IgD-negative memory B cell (primary cell): ENCODE measurements around the gene CCDC85A. TPM values are rescaled to one million over a fixed set of nuclear protein-coding genes. Genes with fewer than 3 reads are reported as not detected.

Experiments
- H3K27ac Mint-ChIP-seq, 3 donors: one replicate each; pipeline ENCODE4 v1.8.0; 2020 to 2022; ENCODE audit warnings: mild to moderate bottlenecking in 3 of 3, mixed read lengths in 3 of 3, moderate library complexity in 1 of 3
- H3K27me3 Mint-ChIP-seq: one replicate; pipeline ENCODE4 v1.8.0; 2021; ENCODE audit warnings: mixed read lengths
- H3K36me3 Mint-ChIP-seq: one replicate; pipeline ENCODE4 v1.8.0; 2020; ENCODE audit warnings: mild to moderate bottlenecking, mixed read lengths
- H3K4me1 Mint-ChIP-seq, 3 donors: one replicate each; pipeline ENCODE4 v1.8.0; 2020 to 2022; ENCODE audit warnings: mixed read lengths in 3 of 3, mild to moderate bottlenecking in 1 of 3
- H3K4me3 Mint-ChIP-seq, 4 donors: one replicate each; pipeline ENCODE4 v1.8.0; 2020 to 2022; ENCODE audit warnings: mild to moderate bottlenecking in 4 of 4, mixed read lengths in 4 of 4, moderate library complexity in 3 of 4
- H3K9me3 Mint-ChIP-seq, 3 donors: one replicate each; pipeline ENCODE4 v1.8.0; 2020 to 2021; ENCODE audit warnings: mixed read lengths in 3 of 3, mild to moderate bottlenecking in 1 of 3
- polyA plus RNA-seq: library from polyadenylated mRNA; unstranded; fragments of 300-500 nt; fragmentation: Illumina TruSeq; gene quantifications from one replicate; pipeline ENCODE4 v1.2.3, GENCODE V29; 2021

CCDC85A gene
- polyA plus RNA-seq, 1 donor from 2014 or later, result 0.15 TPM

GRCh38 chr2:56208380-56208779 is 24.6 kb downstream of the CCDC85A start:
- Mint-ChIP-seq H3K4me1 (no peaks in the 10 kb centered on the region), H3K27ac (no peak overlapping the region), H3K9me3 (peaks cover 0 to 4% (median 3%) of the 10 kb centered on the region in 3 donors), H3K4me3 (no peak overlapping the region), H3K36me3 (no peaks in the 10 kb centered on the region), H3K27me3 (no peaks in the 10 kb centered on the region)

DNA sequence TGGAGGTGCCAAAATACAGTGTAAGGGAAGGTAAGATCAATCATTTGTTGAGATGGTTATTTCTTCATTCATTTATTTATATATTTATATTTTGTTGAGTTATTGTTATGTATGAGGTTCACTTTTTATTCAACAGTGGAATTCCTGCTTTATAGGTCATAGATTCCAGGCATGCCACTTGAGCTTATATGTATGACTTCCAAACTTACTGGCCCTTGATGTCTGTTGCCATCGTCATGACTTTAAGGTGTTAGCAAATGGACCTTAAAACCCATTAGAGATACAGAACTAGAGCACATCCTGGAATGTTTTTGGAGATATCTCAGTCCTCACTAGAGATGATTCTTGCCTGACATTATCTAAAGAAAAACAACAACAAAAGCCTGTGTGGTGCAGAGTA is 25.9 kb downstream of the CCDC85A start:
- no peaks in the 10 kb centered on the region for H3K36me3 Mint-ChIP-seq
- H3K27ac Mint-ChIP-seq, result no peak overlapping the region
- H3K27me3 Mint-ChIP-seq, result no peaks in the 10 kb centered on the region
- H3K9me3 Mint-ChIP-seq, result peaks cover 0 to 4% (median 3%) of the 10 kb centered on the region in 3 donors
- H3K4me3 Mint-ChIP-seq, result no peak overlapping the region
- no peaks in the 10 kb centered on the region for H3K4me1 Mint-ChIP-seq

GRCh38 chr2:56210291-56210690 is 26.5 kb downstream of the CCDC85A start:
- Mint-ChIP-seq H3K9me3 (peaks cover 0 to 4% (median 3%) of the 10 kb centered on the region in 3 donors), H3K27me3 (no peaks in the 10 kb centered on the region), H3K36me3 (no peaks in the 10 kb centered on the region), H3K4me1 (no peaks in the 10 kb centered on the region), H3K4me3 (no peak overlapping the region), H3K27ac (no peak overlapping the region)

DNA sequence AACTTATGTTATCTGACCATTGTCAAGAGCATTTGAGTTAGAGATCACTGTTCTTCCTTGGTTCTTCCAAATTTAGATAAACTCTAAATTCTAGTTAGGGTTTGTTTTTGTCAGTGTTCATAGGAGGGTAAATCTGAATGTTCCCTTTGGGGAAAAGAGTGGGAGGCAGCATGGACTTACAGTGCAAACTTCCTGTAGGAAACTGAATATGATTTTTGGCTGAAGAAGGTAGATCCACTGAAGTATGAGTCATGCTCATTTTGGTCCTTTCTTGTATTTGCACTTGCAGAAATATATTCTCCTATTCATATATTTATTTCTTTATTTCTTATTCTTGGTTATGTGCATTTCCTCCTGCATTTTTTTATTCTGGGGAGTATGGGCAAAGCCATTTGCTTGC is 27.3 kb downstream of the CCDC85A start:
- H3K27ac Mint-ChIP-seq, result no peak overlapping the region
- H3K36me3 Mint-ChIP-seq, result no peaks in the 10 kb centered on the region
- H3K4me3 Mint-ChIP-seq, result no peak overlapping the region
- H3K9me3 Mint-ChIP-seq, result peaks cover 0 to 1% (median 0%) of the 10 kb centered on the region in 3 donors
- H3K4me1 Mint-ChIP-seq, result no peaks in the 10 kb centered on the region
- H3K27me3 Mint-ChIP-seq, result no peaks in the 10 kb centered on the region

GRCh38 chr2:56215911-56216310 is 32.1 kb downstream of the CCDC85A start:
- Mint-ChIP-seq H3K4me1 (no peaks in the 10 kb centered on the region), H3K36me3 (no peaks in the 10 kb centered on the region), H3K27me3 (peaks cover 3% of the 10 kb centered on the region), H3K27ac (no peak overlapping the region), H3K9me3 (no peaks in the 10 kb centered on the region), H3K4me3 (no peak overlapping the region)

DNA sequence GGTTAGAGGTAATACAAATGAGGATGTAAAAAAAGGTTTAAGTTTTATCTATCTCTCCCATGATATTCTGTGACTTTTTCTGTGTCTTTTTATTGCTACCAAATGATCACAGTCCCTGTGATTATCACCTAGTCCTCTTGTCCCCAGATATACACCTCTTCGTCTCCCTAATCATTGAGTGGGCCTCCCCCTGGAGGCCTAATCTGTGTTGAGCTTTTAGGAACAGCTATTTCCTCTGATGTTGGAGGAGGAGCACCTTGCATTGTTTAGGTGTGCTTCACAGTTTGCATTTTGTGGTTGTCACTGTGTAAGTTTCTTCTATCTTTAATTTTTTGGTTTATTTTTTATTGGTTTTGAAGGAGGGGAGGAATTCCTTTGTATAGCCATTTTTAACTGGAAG is 33.3 kb downstream of the CCDC85A start:
- Mint-ChIP-seq H3K4me1 (no peaks in the 10 kb centered on the region), H3K4me3 (no peak overlapping the region), H3K9me3 (no peaks in the 10 kb centered on the region), H3K27ac (no peak overlapping the region), H3K36me3 (no peaks in the 10 kb centered on the region), H3K27me3 (peaks cover 3% of the 10 kb centered on the region)

DNA sequence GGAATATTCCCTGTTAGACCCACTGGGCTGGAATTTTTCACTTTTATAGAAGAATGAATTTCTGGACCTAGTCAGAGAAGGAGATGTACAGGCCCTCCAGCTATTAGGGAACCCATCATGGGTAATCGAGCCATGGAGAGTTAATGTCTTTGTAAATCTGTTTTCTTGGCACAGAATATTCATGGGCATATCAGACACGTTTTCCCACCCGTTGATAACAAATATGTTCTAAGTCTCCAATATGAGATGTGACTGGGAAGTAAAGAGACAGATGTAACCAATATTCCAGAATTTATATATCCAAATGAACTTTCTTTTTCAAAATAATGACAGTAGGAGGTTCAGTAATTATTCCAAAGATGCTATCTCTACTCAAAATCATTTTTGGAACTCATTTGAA is 38.7 kb downstream of the CCDC85A start:
- no peaks in the 10 kb centered on the region for H3K9me3 Mint-ChIP-seq
- H3K27ac Mint-ChIP-seq, result no peak overlapping the region
- H3K27me3 Mint-ChIP-seq, result peaks cover 3% of the 10 kb centered on the region
- H3K36me3 Mint-ChIP-seq, result no peaks in the 10 kb centered on the region
- no peaks in the 10 kb centered on the region for H3K4me1 Mint-ChIP-seq
- no peak overlapping the region for H3K4me3 Mint-ChIP-seq

DNA sequence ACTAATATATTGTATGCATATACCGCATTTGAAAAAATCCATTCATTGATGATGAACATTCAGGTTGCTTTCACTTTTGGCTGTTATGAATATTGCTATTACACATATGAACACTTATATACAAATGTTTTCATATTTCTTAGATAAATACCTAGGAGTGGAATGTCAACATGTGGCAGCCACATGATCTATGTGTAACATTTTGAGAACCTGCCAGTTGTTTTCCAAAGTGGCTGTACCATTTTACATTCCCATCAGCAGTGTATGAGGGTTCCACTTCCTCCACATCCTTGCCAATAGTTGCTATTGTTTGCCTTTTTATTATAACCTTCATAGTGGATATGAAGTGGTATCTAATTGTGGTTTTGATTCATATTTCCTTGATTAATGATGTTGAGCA is 40.5 kb downstream of the CCDC85A start:
- Mint-ChIP-seq H3K4me3 (no peak overlapping the region), H3K27me3 (peaks cover 3% of the 10 kb centered on the region), H3K4me1 (no peaks in the 10 kb centered on the region), H3K27ac (no peak overlapping the region), H3K9me3 (no peaks in the 10 kb centered on the region), H3K36me3 (no peaks in the 10 kb centered on the region)

DNA sequence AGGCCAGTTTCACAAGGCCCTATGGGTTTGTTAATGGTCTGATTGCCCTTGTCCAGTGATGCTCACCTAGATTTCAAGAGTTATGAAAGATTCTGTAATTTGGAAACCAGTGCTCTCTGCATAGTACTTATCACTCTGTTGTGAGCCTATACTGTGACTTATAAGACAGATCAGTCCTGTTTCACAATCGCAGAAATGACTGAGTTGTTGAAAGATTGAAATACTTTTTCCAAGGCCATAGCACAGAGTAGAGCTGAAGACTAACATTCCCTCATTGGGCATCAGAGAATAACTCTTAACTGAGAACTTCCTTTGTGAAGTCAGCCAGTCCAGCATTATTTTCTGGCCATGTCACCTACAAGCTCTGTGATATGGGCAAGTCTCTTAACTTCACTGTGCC is 44.0 kb downstream of the CCDC85A start:
- peaks cover 0 to 2% (median 0%) of the 10 kb centered on the region in 3 donors for H3K9me3 Mint-ChIP-seq
- no peak overlapping the region for H3K4me3 Mint-ChIP-seq
- H3K27me3 Mint-ChIP-seq, result no peaks in the 10 kb centered on the region
- no peaks in the 10 kb centered on the region for H3K36me3 Mint-ChIP-seq
- no peak overlapping the region for H3K27ac Mint-ChIP-seq
- H3K4me1 Mint-ChIP-seq, result no peaks in the 10 kb centered on the region

DNA sequence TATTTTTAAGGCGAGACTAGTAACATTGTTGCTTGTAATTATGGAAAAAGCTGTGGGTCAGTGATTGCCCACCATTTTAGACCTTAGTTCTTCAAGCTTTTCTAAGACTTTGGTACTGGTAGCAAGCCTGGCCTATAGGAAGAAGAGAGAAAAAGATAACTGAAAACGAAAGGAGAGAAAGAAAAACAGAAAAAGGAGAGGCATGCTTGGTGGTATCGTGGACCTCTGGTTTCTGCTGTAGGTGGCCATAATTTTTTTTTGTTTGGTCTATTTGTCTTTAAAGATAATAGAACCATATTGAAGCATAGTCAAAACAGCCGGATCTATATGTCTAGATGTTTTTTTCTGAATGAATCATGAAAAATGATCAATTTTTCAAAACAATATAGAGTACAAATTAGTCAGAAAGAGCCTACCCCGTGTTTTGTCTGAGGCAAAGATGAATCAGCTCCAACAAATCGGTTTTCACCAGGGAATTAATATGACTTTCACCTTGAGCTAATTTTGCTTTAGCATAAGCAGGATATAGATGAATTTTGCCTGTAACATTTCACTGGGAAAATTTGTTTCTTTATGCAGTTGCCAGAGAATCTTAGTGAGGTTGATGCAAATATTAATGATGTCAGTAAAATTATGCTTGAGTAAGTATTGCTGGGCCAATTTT is 45.7 kb downstream of the CCDC85A start:
- Mint-ChIP-seq H3K4me1 (no peaks in the 10 kb centered on the region), H3K36me3 (no peaks in the 10 kb centered on the region), H3K9me3 (peaks cover 0 to 2% (median 0%) of the 10 kb centered on the region in 3 donors)

DNA sequence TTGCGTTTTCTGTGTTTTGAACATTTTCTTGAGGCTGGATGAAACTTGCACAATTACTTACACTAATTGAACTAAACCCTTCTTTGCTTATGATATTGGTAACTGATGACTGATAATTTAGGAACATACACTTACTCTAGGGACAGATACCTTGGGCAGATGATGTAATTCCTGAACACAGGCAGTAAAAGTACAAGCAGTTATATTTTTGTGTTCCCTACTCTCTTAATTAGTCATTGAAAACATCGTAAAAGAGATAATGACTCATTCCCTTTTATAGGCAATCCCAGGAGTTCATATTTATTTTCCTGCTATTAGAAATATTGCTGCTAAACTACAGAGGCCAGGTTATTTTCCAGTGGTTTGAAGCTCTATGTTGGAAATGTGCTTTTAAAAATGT is 46.4 kb downstream of the CCDC85A start:
- Mint-ChIP-seq H3K27me3 (no peaks in the 10 kb centered on the region), H3K27ac (no peak overlapping the region), H3K9me3 (peaks cover 0 to 2% (median 0%) of the 10 kb centered on the region in 3 donors), H3K4me1 (no peaks in the 10 kb centered on the region), H3K4me3 (no peak overlapping the region), H3K36me3 (no peaks in the 10 kb centered on the region)

More for the DNA sequence above, 45.7 kb downstream of the CCDC85A start:
- Mint-ChIP-seq H3K27ac (no peak overlapping the region), H3K4me3 (no peak overlapping the region), H3K27me3 (no peaks in the 10 kb centered on the region)

DNA sequence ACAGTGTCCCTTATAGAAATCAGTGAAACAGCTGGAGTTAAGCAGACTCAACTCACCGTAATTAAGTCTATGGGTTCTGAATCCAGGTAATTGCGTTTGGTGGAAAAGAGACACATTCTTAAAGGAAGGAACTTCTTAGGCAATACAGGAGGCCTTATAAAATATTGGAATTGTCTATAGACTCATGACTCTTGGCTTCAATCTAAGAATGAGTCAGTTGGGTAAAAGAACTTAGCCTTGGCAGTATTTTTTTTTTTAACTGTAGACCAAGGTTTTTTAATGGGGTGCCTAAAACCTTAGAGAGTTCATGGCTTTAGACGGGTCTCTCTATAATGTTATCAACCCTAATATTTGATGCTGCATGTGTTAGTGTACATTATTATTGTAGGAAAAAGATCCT is 47.6 kb downstream of the CCDC85A start:
- Mint-ChIP-seq H3K4me3 (no peak overlapping the region), H3K4me1 (no peaks in the 10 kb centered on the region), H3K36me3 (no peaks in the 10 kb centered on the region), H3K27ac (no peak overlapping the region), H3K9me3 (peaks cover 0 to 2% (median 0%) of the 10 kb centered on the region in 3 donors), H3K27me3 (no peaks in the 10 kb centered on the region)

DNA sequence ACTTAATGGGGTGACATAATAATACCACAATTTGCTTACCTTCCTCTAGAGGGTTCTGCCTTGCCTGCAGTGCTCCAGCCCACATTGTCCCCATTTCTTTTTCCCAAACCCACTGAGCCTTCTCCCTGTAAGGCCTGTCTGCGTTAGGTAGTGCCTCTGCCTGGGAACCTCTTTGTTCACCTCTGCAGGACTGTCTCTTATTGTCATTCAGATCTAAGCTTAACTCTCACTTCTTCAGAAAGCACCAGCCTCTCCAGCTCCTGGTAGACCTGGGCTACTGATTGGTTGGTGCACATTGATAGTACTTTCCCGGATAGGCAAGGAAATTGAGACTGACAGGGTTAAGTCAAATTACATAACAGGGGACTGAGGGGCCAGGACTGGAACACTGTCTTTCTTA is 49.1 kb downstream of the CCDC85A start:
- Mint-ChIP-seq H3K27ac (no peak overlapping the region), H3K36me3 (no peaks in the 10 kb centered on the region), H3K4me3 (no peak overlapping the region), H3K9me3 (peaks cover 0 to 2% (median 0%) of the 10 kb centered on the region in 3 donors), H3K27me3 (no peaks in the 10 kb centered on the region), H3K4me1 (no peaks in the 10 kb centered on the region)

- no peak overlapping the region for H3K4me3 Mint-ChIP-seq
- no peaks in the 10 kb centered on the region for H3K36me3 Mint-ChIP-seq
- H3K27me3 Mint-ChIP-seq, result no peaks in the 10 kb centered on the region
- H3K4me1 Mint-ChIP-seq, result no peaks in the 10 kb centered on the region
- H3K27ac Mint-ChIP-seq, result no peak overlapping the region
- peaks cover 0 to 6% (median 2%) of the 10 kb centered on the region in 3 donors for H3K9me3 Mint-ChIP-seq
Observed at GRCh38 chr2:56234241-56234640, 50.5 kb downstream of the CCDC85A start.

DNA sequence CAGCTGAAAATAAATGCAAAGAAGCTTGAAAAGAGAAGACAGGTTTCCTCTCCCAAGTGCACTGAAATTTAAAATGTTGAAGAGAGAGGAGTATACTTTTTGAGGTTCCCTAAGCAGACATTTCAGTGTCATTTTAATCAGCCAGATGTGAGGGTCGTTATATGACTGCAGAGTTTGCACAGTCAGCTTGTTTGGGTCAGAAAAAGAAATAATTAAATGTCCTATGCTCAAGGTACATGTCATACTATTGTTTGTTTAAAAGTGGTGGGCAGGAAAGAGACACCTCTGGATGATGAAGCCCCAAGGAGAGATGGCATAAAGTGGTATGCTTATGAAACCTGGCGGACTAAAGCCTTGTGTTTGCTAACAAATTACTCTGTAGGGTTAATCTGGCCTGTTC is 55.2 kb downstream of the CCDC85A start:
- Mint-ChIP-seq H3K4me3 (no peak overlapping the region), H3K4me1 (no peaks in the 10 kb centered on the region), H3K36me3 (no peaks in the 10 kb centered on the region), H3K27ac (no peak overlapping the region), H3K9me3 (peaks cover 0 to 33% (median 11%) of the 10 kb centered on the region in 3 donors), H3K27me3 (no peaks in the 10 kb centered on the region)

- Mint-ChIP-seq H3K27ac (no peak overlapping the region), H3K4me3 (no peak overlapping the region), H3K36me3 (no peaks in the 10 kb centered on the region), H3K4me1 (no peaks in the 10 kb centered on the region), H3K9me3 (peaks cover 0 to 33% (median 11%) of the 10 kb centered on the region in 3 donors), H3K27me3 (no peaks in the 10 kb centered on the region)
Observed at GRCh38 chr2:56239437-56239836, 55.6 kb downstream of the CCDC85A start.
